Epithelial cell of proximal tubule (primary cell): ENCODE results near the gene PKNOX2. TPM values are rescaled to one million over a fixed set of nuclear protein-coding genes. Genes with fewer than 3 reads are reported as not detected.

Experiments
- DNase-seq: peaks from one replicate; pipeline ENCODE4 v3.0.0-alpha.2; 2011; ENCODE audit warnings: low read depth
- H3K4me3 ChIP-seq: 2 replicates; pipeline ENCODE4 v1.5.1; 2011; ENCODE audit warnings: low read depth, mild to moderate bottlenecking, low read length
- CTCF ChIP-seq: conservative IDR thresholded peaks from 2 replicates; pipeline ENCODE4 v1.5.1; 2012; ENCODE audit warnings: low read depth, mild to moderate bottlenecking, low read length
- total RNA-seq: library from RNA; depleted of rRNA; stranded (reverse); fragments of >200 nt; gene quantifications from 2 replicates; pipeline ENCODE4 v1.2.3, GENCODE V29; 2015

Gene PKNOX2
- total RNA-seq, 1 donor from 2014 or later: not detected

DNA sequence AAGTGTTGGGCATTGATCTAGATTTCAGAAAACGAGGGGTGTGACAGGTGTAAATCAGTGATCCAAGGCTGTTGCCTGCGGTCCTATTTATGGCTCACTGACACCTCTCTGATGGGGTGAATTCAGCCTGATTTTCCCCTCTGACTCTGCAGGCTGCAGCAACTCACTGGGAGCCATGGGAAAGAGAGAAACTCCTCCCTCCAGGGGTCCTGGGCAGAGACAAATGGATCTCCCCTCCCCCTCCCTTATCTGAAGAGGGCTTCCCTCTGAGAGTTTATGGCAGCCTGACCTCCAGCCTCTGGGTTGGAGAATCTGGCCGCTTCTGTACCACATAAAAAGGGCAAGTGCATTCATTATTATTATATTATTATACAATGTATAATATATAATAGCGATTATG is 1.8 kb upstream of the PKNOX2 start:
- no peak for DNase-seq
- no peak for TF ChIP-seq CTCF
- no peak overlapping the region for H3K4me3 ChIP-seq

GRCh38 chr11:125163431-125164063 is 1.0 kb upstream of the PKNOX2 start:
- TF ChIP-seq CTCF: no peak
- H3K4me3 ChIP-seq: no peak overlapping the region
- DNase-seq: no peak

- TF ChIP-seq CTCF: no peak
- H3K4me3 ChIP-seq: no peak overlapping the region
- no peak for DNase-seq
Measured at GRCh38 chr11:125164091-125164421, 495 bp upstream of the PKNOX2 start.

GRCh38 chr11:125165111-125165842 is 726 bp downstream of the PKNOX2 start:
- no peak for DNase-seq
- TF ChIP-seq CTCF: no peak
- peak overlapping the region; percentile 52 for H3K4me3 ChIP-seq

DNA sequence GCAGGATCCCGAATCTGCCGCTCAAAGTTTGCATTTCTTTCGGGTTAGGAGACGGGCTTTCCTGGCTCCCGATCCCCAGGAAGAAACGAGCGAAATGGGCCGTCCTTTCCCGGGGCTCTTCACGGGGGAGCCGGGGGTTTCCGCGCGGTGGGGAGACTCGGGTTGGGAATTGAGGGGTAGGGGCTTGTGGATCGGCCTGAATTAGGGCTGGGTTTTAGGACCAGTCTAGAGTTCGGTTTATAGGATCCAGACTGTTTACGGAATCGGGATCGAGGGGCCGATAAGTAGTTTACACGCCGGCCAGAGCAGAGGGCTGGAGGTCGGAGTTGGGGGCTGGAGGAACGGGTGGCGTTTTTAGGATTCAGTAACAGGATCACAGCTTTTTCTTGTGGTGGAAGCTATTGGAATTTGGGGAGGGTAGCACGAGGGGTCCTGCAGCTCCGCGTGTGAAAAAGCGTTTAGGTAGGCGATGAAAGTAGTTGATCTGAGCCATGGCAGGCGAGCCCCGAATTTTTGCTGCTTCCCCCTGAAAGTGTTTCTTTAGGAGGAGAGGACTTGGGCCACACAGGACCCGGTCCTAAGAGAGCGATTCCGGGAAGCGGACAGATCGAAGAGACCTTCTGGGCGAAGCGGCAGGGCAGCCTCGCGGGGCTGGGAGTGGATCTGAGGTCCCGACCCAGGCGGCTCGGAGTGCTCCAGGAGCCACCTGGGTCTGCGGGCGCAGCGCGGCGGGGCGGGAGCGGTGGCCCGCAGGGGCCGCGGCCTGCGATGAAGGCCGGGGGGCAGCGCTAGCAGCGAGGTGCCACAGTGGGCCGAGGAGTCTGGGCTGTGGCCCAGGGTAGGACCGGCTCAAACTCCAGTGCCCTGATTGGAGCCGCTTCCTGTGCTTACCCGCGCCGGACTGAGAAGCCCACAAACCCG is 1.6 kb downstream of the PKNOX2 start:
- H3K4me3 ChIP-seq: peak overlapping the region; percentile 52
- no peak for DNase-seq
- no peak for TF ChIP-seq CTCF

GRCh38 chr11:125166764-125167291 is 2.3 kb downstream of the PKNOX2 start:
- no peak for DNase-seq
- peak overlapping the region; percentile 52 for H3K4me3 ChIP-seq
- TF ChIP-seq CTCF: no peak
